ENCODE measurements around the gene CELA3A.
A peak's percentile ranks its signal among the peaks of the same experiment; 100 is the strongest.

Gene CELA3A

DNA sequence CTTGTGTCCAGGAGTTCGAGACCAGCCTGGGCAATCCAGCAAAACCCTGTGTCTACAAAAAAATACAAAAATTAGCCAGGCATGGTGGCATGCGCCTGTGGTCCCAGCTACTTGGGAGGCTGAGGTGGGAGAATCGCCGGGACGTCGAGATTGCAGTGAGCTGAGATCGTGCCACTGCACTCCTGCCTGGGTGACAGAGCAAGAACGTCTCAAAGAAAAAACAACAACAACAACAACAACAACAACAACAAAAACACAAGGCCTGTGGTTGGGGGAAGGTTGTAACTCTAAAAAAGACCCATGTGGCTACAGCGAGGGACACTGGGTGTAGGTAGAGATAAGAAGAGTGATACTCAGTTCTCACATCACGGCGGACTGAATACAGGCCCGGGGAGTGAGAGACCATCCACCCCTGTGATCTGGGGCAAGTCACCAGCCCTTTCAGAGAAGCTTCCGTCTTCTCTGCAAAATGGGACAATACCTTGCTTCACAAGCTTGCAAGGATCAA is 50.2 kb downstream of the CELA3A start:
- DNase-seq (ENCODE audit: low read depth) = no peak

DNA sequence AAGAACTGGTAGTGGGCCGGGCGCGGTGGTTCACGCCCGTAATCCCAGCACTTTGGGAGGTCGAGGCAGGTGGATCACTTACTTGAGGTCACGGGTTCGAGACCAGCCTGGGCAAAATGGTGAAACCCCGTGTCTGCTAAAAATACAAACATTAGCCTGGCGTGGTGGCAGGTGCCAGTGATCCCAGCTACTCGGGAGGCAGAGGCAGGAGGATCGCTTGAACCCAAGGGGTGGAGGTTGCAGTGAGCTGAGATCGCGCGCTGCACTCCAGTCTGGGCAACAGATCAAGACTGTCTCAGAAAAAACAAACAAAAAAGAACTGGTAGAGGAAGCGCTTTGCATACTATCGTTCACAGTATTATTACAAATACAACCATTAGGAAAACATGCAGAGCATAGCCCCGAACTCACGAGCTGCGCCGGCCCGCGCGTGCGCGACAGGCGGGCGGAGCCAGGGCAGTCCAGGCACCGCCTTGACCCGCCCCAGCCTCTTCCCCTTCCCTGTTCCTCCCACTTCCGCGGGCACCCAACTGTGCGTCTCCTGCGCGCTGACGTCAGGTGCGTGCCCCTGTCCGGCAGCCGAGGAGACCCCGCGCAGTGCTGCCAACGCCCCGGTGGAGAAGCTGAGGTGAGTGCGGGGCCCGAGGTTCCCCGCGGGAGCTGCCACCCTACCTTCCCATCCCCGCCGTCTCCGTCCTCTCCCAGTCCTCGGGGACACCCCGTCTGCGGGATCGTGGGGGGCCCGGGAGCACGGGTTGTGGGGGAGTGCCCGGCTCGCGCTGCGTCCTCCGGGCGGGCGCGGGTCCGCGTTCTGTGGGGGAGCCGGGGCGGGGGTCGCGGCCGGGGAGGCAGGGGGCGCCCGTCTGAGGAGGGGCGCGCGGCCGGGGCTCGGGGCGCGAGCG is 50.9 kb downstream of the CELA3A start, which contains the start of gene CDC42:
Gene CDC42 (plus strand): TSS at position 595 of the 902 bp plus-strand sequence. CDS start 25,770 bp downstream, outside the sequence.
- peak; percentile 92 for DNase-seq (ENCODE audit: low read depth)

DNA sequence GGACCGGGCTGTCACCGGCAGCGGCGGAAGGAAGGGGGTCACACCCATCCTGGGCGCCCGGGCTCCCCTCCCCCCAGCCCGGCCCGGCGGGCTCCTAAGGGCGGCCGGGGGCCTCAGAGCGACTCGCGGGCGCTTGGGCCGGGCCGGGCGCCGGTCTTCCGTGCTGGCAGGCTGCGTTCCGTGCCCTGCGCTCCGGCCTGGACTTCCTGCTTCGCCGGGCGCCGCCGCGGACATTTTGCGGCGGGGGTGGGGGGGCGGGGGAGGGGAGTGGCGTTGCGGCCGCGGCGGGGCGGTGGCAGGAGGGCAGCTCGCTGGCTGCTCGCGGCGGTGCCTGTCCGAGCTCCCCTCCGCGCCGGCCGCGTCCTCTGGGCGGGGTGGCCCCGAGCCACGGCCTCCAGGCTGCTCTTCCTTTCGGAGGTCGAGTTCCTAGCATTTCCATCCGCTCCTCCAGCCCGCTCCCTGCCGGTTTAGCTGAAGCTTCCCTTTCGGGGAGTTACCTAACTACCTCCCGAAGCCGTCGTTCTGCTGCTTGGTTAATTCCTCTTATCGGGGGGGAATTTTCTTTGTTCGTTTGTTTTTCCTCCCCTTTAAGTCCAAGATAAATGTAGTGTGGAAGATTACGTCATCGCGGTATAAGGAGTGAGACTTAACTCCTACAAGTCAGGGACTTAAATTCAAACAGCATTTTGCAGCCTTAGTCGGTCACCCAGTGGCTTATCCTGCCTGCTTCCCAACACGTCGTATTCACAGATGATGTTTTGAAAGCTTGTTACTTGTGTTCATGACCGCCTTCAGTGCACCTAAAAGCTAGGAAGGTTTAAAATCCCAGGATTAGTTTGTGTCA is 51.8 kb downstream of the CELA3A start:
- peak; percentile 47 for DNase-seq (ENCODE audit: low read depth)

DNA sequence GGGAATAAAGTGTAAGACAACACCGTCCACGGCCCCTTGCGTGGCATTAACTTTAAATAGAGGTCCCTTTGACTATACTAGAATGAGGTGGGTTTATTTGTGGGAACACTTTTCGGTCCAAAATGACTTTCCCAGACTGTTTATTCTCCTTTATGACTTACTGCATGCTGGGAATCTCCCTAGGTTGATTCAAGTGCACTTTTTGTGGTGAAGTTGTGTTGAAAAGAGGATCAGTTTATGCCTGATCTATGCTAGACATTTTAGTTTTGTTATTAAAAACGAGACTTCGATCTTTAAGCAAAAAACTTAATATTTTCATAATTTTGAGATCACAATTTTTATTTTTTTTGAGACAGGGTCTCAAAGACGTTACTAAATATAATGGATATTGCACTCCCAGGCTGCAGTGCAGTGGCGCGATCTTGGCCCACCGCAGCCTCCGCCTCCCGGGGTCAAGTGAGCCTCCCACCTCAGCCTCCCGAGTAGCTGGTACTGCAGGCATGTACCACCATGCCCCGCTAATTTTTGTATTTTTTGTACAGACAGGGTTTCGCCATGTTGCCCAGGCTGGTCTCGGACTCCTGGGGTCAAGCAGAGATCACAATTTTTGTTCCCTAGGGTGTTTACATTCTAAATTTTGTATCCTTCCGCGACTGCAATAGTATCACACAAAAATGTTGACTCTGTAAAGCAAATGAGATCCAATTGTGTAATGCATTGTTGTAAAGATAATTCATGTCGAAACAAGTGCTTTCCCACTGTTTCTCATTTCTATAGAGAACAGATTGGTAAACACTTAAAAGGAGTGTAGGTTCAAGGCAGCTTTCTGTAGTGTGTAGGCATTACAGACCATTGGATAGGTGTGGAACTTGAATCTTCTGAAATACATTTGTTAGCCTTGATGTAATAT is 52.7 kb downstream of the CELA3A start:
- DNase-seq (ENCODE audit: low read depth) = no peak

DNA sequence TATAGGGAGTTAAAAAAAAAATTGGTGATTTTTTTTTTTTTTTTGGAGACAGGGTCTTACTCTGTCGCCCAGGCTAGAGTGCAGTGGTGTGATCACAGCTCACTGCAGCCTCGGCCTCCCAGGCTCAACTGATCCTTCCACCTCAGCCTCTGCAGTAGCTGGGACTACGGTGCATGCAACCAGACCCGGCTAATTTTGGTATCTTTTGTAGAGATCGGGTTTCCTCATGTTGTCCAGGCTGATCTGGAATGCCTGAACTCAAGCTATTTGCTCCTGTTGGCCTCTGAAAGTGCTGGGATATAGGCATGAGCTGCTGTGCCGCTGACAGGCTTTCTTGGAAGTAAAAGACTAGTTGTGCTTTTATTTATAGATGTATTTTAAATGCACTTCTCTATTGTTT is 54.0 kb downstream of the CELA3A start:
- DNase-seq (ENCODE audit: low read depth) = no peak

DNA sequence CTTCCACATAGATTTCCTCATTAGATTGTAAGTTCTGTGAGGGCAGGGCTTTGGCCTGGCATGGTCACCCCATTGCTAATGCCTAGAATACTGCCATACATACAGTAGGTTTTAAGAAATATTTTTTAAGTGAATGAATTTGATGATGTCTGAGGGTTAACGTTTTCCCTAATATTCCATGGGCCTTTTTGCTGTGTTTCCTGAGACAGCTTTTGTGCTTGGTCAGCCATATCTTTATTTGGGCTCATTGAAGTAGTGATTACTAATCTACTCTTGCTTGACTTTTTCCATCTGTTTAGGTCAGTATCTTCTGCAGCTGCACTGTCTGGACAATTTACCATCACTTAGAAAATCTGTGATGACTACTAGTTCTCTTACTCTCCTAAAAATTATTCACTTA is 54.6 kb downstream of the CELA3A start:
- DNase-seq (ENCODE audit: low read depth) = no peak

DNA sequence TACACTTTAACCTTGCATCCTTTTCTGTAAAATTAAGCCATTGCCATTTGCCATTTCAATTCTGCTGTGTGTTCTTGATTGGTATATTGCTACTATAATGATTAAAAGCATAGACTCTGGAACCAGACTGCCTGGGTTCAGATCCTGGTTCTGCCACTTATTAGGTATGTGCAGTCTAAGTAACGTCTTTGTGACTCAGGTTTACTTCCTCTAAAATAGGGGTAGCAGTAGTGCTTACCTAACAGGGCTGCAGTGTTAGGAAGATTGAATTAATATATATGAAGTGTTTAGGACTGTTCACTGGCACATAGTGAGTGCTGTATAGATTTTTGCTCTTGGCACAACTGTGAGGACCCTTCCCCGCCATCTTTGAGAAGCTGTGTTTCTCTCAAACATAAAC is 55.5 kb downstream of the CELA3A start:
- DNase-seq (ENCODE audit: low read depth) = no peak

DNA sequence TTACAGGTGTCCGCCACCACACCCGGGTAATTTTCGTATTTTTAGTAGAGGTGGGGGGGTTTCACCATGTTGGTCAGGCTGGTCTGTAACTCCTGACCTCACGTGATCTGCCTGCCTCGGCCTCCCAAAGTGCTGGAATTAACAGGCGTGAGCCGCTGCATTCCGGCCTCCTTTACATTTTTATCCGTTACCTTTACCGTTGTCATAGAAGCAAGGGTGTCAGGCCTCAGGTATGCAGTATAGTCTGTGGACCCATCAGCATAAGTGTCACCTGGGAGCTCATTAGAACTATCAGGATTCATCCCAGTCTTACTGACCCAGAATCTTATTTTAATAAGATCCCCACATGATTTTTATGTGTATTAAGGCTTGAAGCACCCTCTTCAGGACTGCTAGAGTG is 56.4 kb downstream of the CELA3A start:
- no peak for DNase-seq (ENCODE audit: low read depth)
